Stimulated activated CD8-positive, alpha-beta memory T cell treated with anti-CD3 and anti-CD28 coated beads, Interleukin-12 subunit alpha, Interleukin-12 subunit beta, amount 100 ng/mL, for 24 hours (primary cell): ENCODE measurements around the gene SRPK2.
"Not testable (repeated sequence)": the region's sequence is repeated elsewhere in the genome, so short reads cannot be mapped to it uniquely, and the experiment has no call there.

Experiments
- DNase-seq: peaks from one replicate; pipeline ENCODE4 v3.0.0-alpha.2; 2020; ENCODE audit errors: extremely low read depth

The SRPK2 gene

DNA sequence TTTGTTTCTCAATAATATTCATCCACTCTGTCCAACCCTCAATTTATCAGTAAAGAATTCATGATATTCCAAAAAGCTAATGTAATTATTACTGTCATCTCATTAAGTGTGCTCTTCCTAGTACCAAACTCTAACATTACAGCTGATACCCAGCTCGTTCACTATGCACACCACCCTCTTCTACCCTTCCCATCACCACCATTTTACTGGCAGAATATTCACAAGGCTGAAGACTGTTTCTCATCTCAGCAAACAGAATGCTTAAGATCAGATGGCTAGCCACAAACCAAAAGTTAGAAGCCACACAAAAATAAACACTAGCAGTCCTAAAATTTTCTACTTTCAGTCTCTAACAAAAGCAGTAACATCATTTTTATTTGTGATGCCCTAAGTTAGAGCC, 121.5 kb downstream of the SRPK2 start:
- DNase-seq, result no peak

- DNase-seq, result no peak
Measured at GRCh38 chr7:105264707-105265106, 124.0 kb downstream of the SRPK2 start.

DNA sequence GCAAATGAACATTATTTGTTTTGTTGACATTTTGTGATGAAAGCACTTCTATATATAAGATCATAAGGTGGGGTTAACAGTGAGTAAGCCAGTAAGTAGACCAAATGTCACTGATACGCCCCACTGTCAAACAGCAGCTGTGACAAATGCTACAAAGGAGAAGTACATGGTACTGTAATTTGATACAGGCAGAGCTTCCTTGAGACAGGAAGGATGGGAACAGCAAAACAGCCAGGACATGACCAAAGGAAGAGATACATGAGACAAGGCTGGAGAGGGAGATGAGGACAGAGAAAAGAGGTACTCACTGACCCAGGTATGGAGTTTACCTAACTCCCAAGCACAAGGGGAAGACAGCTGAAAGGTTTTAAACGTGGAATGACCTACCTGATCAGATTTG, 127.0 kb downstream of the SRPK2 start:
- no peak for DNase-seq

DNA sequence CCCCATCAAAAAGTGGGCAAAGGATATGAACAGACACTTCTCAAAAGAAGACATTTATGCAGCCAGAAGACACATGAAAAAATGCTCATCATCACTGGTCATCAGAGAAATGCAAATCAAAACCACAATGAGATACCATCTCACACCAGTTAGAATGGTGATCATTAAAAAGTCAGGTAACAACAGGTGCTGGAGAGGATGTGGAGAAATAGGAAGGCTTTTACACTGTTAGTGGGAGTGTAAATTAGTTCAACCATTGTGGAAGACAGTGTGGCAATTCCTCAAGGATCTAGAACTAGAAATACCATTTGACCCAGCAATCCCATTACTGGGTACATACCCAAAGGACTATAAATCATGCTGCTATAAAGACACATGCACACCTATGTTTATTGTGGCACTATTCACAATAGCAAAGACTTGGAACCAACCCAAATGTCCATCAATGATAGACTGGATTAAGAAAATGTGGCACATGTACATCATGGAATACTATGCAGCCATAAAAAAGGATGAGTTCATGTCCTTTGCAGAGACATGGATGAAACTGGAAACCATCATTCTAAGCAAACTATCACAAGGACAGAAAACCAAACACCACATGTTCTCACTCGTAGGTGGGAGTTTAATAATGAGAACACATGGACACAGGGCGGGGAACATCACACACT, 128.4 kb downstream of the SRPK2 start:
- not testable (repeated sequence) for DNase-seq

DNA sequence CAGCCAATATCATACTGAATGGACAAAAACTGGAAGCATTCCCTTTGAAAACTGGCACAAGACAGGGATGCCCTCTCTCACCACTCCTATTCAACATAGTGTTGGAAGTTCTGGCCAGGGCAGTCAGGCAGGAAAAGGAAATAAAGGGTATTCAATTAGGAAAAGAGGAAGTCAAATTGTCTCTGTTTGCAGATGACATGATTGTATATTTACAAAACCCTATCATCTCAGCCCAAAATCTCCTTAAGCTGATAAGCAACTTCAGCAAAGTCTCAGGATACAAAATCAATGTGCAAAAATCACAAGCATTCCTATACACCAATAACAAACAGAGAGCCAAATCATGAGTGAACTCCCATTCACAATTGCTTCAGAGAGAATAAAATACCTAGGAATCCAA, 129.8 kb downstream of the SRPK2 start:
- not testable (repeated sequence) for DNase-seq

DNA sequence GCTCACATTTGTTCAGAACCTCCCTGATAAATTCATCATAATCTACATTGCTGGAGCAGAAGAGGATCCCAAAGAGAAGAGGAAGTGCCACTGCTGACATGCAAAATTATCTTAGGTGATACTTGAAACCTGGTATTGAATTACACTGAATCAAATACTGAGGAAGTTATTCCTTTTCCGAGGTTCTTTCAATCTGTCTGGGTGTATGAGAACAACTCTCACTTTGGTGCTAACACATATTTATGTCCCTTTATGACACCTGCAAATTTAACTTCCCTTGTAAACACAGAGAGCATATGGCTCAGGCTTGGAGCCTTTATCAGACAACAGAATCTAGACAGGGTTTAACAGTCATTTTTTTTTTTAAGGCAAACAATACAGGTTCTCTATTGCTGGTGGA, 131.4 kb downstream of the SRPK2 start:
- no peak for DNase-seq

DNA sequence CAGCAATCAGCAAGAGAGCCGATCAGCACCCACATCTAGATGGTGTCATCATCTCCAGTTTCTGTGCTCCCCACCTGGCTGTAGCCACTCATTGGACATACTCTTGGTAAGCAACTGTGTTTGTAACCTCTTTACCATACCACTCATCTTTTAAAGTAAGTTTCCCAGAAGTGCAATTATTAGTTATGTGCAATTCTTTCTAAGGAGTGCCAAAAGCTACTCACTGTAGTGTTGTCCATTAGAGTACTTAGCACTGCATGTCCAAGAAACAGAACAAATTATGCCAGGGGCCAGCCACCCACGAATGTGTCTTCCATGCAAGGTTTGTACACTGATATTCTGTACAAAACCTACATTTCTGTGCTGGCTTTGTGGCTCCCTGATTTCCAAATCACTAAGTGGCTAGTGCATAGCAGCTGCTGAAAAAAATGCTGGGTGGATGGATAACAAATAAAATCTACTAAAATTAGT, 131.9 kb downstream of the SRPK2 start:
- no peak for DNase-seq

DNA sequence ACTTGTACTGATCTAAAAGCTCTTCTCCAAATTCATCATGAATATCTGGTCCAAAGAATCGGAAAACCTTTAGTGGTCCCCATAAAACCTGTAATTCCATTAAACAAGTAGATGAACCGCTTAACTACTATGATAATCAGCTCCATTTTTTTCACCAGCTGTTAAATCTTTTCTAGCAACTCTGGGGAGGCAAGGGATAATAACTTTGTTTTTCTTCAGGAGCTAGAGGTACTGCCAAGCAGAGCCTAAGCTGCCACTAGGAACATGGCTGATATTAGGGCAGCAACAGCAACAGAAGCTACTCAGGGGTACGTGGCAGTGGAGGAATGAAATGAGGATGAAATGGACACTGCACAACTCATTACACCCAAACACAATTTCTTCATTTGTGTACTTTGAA, 138.0 kb downstream of the SRPK2 start:
- DNase-seq, result no peak

- no peak for DNase-seq
Measured at GRCh38 chr7:105250239-105250638, 138.5 kb downstream of the SRPK2 start.

- DNase-seq, result no peak
Measured at GRCh38 chr7:105249216-105249615, 139.5 kb downstream of the SRPK2 start.

DNA sequence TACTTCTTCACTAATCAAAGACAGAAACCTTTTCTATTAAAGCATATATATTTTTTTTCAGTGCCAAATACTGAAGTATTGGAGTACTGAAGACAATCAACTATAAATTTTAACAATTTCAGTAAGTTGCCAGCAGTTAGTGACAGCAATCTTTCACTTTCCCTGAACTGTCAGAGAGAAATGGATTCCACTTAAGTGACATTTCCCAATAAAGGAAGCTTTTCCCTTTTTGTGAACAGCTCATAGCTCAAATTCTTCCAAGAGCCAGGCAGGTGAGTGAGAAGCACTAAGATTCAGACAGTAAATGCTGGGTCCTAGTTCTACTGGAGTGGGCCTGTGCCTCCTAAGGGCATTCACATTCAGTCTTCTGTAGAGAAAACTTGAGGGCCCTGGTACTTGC, 142.0 kb downstream of the SRPK2 start:
- DNase-seq, result no peak

DNA sequence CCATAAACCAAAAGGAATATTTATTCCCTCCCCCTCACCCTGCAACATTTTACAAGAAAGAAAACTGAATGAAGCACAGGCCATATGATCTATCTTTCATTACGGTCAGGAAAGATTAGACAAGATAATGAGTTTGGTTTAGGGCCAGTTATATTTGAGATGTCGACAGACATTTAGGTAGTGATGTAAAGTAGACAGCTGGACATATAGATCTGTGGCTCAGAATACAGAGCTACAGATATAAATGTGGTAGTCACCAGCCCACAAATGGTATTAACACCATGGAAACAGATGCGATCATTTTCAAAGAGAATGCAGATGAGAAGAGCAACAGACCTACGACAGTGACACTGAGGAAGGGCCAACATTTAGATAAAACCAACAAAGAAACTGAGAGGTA, 142.5 kb downstream of the SRPK2 start:
- DNase-seq, result no peak

- no peak for DNase-seq
Measured at GRCh38 chr7:105245398-105246114, 143.2 kb downstream of the SRPK2 start.

- DNase-seq, result no peak
Measured at GRCh38 chr7:105244594-105244993, 144.1 kb downstream of the SRPK2 start.

DNA sequence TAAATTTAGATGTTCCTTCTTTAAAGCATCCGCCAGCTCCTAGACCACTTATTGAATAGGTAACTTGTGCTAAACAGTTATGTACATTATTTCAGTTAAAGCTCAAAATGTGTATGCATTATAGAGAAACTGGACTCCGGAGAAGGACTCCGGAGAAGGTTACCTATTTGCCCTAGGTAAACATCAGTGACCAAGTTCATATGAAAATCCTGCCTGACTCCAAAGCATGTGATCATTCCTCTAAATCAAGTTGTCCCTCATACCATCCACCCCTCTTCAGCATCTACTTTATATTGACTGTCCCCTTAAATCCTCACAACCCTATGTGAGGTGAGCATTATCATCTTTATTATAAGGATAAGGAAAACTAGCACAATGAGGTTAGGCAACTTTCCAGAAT, 147.5 kb downstream of the SRPK2 start:
- DNase-seq, result no peak

GRCh38 chr7:105238198-105238765, 150.4 kb downstream of the SRPK2 start:
- DNase-seq, result no peak

DNA sequence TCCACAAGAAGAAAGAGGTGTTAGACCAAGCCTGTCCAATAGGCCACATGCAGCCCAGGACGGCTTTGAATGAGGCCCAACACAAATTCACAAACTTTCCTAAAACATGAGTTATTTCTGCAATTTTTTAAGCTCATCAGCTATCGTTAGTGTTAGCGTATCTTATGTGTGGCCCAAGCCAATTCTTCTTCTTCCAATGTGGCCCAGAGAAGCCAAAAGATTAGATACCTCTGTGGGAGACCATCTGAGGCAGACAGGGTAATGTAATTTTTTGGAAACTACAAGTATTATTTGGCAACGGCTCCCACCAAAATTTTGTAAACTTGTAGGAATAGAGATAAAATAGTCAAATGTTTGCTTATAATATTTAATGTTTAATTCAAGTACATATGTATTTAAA, 153.8 kb downstream of the SRPK2 start:
- DNase-seq, result no peak

DNA sequence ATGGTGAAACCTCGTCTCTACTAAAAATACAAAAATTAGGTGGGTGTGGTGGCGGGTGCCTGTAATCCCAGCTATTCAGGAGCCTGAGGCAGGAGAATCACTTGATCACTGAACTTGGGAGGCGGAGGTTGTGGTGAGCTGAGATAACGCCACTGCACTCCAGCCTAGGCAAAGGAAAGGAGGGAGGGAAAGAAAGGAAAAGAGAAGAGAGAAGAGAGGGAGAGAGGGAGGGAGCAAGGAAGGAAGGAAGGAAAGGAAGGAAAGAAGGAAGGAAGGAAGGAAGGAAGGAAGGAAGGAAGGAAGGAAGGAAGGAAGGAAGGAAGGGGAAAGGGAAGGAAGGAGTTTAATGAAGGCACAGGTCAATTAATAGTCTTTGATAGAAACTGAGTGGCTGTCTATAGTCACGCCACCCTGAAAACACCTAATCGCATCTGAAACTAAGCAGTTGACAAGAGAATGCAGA, 155.9 kb downstream of the SRPK2 start:
- not testable (repeated sequence) for DNase-seq

DNA sequence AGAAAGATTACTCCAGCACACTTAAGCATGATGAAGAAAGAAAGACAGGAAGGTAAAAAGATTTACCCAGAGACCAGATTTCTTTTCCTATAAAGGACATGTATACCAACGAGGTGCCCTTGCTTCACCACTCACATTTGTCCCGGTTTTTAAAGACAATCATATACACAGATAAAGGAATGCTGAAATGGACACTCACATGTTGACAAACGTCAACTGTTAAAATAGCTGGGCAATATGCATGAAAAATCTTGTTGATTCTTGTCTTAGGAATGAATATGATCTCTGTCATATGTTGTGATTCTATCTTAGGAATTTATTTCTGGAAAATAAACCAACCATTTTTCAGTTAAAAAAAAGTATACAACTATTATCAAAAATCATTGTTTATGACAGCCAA, 158.2 kb downstream of the SRPK2 start:
- DNase-seq, result no peak

- no peak for DNase-seq
Measured at GRCh38 chr7:105229641-105230040, 159.1 kb downstream of the SRPK2 start.

- no peak for DNase-seq
Measured at GRCh38 chr7:105228555-105228954, 160.2 kb downstream of the SRPK2 start.

- DNase-seq, result no peak
Measured at GRCh38 chr7:105227391-105227790, 161.3 kb downstream of the SRPK2 start.
